PC-3 (cell line): ENCODE results near the gene DUS1L. TPM values are rescaled to one million over a fixed set of nuclear protein-coding genes. Genes with fewer than 3 reads are reported as not detected.

Experiments
- ATAC-seq: fragments of 200-7000 bp; cut with Tn5 transposase; 2 replicates; pipeline ENCODE4 v1.9.1; 2020; ENCODE audit warnings: mild to moderate bottlenecking, moderate library complexity
- BruUV-seq: library from RNA; stranded (reverse); fragments of 400-500 nt; replicated peaks from 2 replicates; lab custom pipeline; 2021; lab: Mats Ljungman, UMichigan
- CTCF ChIA-PET: fragments of 300-600 bp; sonication (Branson Sonifier 250); formaldehyde crosslinking; loops from one replicate; lab custom pipeline; 2022; ENCODE audit warnings: antibody characterized with exemption; lab: Charles Lee
- POLR2A ChIA-PET: fragments of 300-600 bp; sonication (Branson Sonifier 250); formaldehyde crosslinking; loops from one replicate; lab custom pipeline; 2022; ENCODE audit warnings: antibody characterized with exemption; ENCODE audit not compliant: unreplicated experiment; lab: Charles Lee
- DNase-seq: peaks from one replicate; pipeline ENCODE4 v3.0.0-alpha.2; 2015
- H2AFZ ChIP-seq: fragments of 300-600 bp; sonication (generic); 2 replicates; pipeline ENCODE4 v1.6.0; 2016; ENCODE audit warnings: antibody characterized with exemption, low read length
- H3F3A ChIP-seq: fragments of 300-600 bp; sonication (generic); one replicate; pipeline ENCODE4 v1.6.0; 2017; ENCODE audit warnings: antibody characterized with exemption, low read length, control low read depth, mild to moderate bottlenecking; ENCODE audit not compliant: unreplicated experiment
- H3K27ac ChIP-seq: fragments of 300-600 bp; sonication (generic); 2 replicates; pipeline ENCODE4 v1.5.1; 2016; ENCODE audit warnings: mild to moderate bottlenecking, low read length
- H3K27me3 ChIP-seq: fragments of 300-600 bp; sonication (generic); 2 replicates; pipeline ENCODE4 v1.6.1; 2016; ENCODE audit warnings: low read length, mixed read lengths
- H3K36me3 ChIP-seq: fragments of 300-600 bp; sonication (generic); 2 replicates; pipeline ENCODE4 v1.6.1; 2016; ENCODE audit warnings: low read depth, mixed run types, low read length, mixed read lengths
- H3K4me1 ChIP-seq: fragments of 300-600 bp; sonication (generic); 2 replicates; pipeline ENCODE4 v1.5.1; 2016; ENCODE audit warnings: low read length; ENCODE audit not compliant: insufficient read depth
- H3K4me2 ChIP-seq: fragments of 300-600 bp; sonication (generic); 2 replicates; pipeline ENCODE4 v1.6.0; 2016; ENCODE audit warnings: low read length
- H3K4me3 ChIP-seq: fragments of 300-600 bp; sonication (generic); 2 replicates; pipeline ENCODE4 v1.5.1; 2016; ENCODE audit warnings: mild to moderate bottlenecking, low read length, mixed read lengths
- H3K79me2 ChIP-seq: fragments of 300-600 bp; sonication (generic); 2 replicates; pipeline ENCODE4 v1.6.1; 2017; ENCODE audit warnings: low read length, mixed read lengths
- H3K9ac ChIP-seq: fragments of 300-600 bp; sonication (generic); 2 replicates; pipeline ENCODE4 v1.6.0; 2016; ENCODE audit warnings: mild to moderate bottlenecking, low read length
- H3K9me2 ChIP-seq: fragments of 300-600 bp; sonication (generic); replicated peaks from 2 replicates; pipeline ENCODE4 v1.6.1; 2016; ENCODE audit warnings: mixed run types, low read length, mixed read lengths
- H3K9me3 ChIP-seq: fragments of 300-600 bp; sonication (generic); 2 replicates; pipeline ENCODE4 v1.6.1; 2016; ENCODE audit warnings: low read length, mixed read lengths
- H4K20me1 ChIP-seq: fragments of 300-600 bp; sonication (generic); 2 replicates; pipeline ENCODE4 v1.6.1; 2016; ENCODE audit warnings: low read length, mixed read lengths
- CTCF ChIP-seq: fragments of 300-600 bp; sonication (generic); conservative IDR thresholded peaks from 2 replicates; pipeline ENCODE4 v1.5.1; 2017; ENCODE audit warnings: antibody characterized with exemption, low read depth, mild to moderate bottlenecking, low read length
- EZH2 ChIP-seq: fragments of 300-600 bp; sonication (generic); IDR thresholded peaks from one replicate; pipeline ENCODE4 v1.6.1; 2017; ENCODE audit warnings: antibody characterized with exemption, mild to moderate bottlenecking, low read length; ENCODE audit not compliant: unreplicated experiment
- EZH2phosphoT487 ChIP-seq: fragments of 300-600 bp; sonication (generic); IDR thresholded peaks from 2 replicates; pipeline ENCODE4 v1.6.1; 2018; ENCODE audit warnings: mild to moderate bottlenecking, antibody characterized with exemption, low read length, borderline replicate concordance
- intact Hi-C: fragments of 100-400 bp; cut with micrococcal nuclease; formaldehyde crosslinking; loops from 2 replicates; pipeline ENCODE4 v1.9.0; 2023
- total RNA-seq: library from RNA; depleted of rRNA; stranded (reverse); fragments of >200 nt; gene quantifications from 2 replicates; pipeline ENCODE4 v1.2.3, GENCODE V29; 2014

The DUS1L gene
- total RNA-seq, 1 experiment from 2014 or later = 205 TPM

GRCh38 chr17:82092995-82093751, 27.6 kb upstream of the DUS1L start:
- no peaks in the 10 kb centered on the region for H3K27me3 ChIP-seq
- no peak overlapping the region for H3K4me2 ChIP-seq
- no peak overlapping the region for H2AFZ ChIP-seq
- no peak for DNase-seq
- H3K4me3 ChIP-seq = no peak overlapping the region
- no peaks in the 10 kb centered on the region for H3K9me2 ChIP-seq
- intact Hi-C loops = no loop called here
- H3K9me3 ChIP-seq = no peaks in the 10 kb centered on the region
- no peak overlapping the region for H3K27ac ChIP-seq
- ChIA-PET CTCF (no interaction called here), POLR2A (no interaction called here)
- H3K36me3 ChIP-seq = peaks cover 69% of the 10 kb centered on the region
- H3K9ac ChIP-seq = no peak overlapping the region
- H4K20me1 ChIP-seq = peaks cover 34% of the 10 kb centered on the region
- BruUV-seq = no TSS peak
- peaks cover 38% of the 10 kb centered on the region for H3K79me2 ChIP-seq
- TF ChIP-seq EZH2phosphoT487 (no peak), CTCF (no peak), EZH2 (no peak)
- no peaks in the 10 kb centered on the region for H3F3A ChIP-seq
- no peak for ATAC-seq
- peaks cover 19% of the 10 kb centered on the region for H3K4me1 ChIP-seq

GRCh38 chr17:82092628-82092994, 27.0 kb upstream of the DUS1L start:
- Histone ChIP-seq H3K36me3 (peaks cover 75% of the 10 kb centered on the region), H3K9me2 (no peaks in the 10 kb centered on the region), H3K27me3 (no peaks in the 10 kb centered on the region), H3K27ac (no peak overlapping the region), H3K9ac (no peak overlapping the region), H4K20me1 (peaks cover 34% of the 10 kb centered on the region), H3K4me2 (no peak overlapping the region), H3F3A (no peaks in the 10 kb centered on the region), H3K9me3 (no peaks in the 10 kb centered on the region), H3K79me2 (peaks cover 34% of the 10 kb centered on the region), H3K4me1 (peaks cover 19% of the 10 kb centered on the region), H2AFZ (no peak overlapping the region), H3K4me3 (no peak overlapping the region)
- intact Hi-C loops = no loop called here
- ATAC-seq (no peak), DNase-seq (no peak)
- BruUV-seq = no TSS peak
- ChIA-PET CTCF (no interaction called here), POLR2A (no interaction called here)
- TF ChIP-seq EZH2phosphoT487 (no peak), CTCF (no peak), EZH2 (no peak)

- peaks cover 33% of the 10 kb centered on the region for H4K20me1 ChIP-seq
- H3K4me2 ChIP-seq = no peak overlapping the region
- TF ChIP-seq EZH2 (no peak), CTCF (no peak), EZH2phosphoT487 (no peak)
- H3K4me3 ChIP-seq = no peak overlapping the region
- no peaks in the 10 kb centered on the region for H3F3A ChIP-seq
- DNase-seq = no peak
- BruUV-seq = no TSS peak
- no peaks in the 10 kb centered on the region for H3K9me2 ChIP-seq
- ATAC-seq = no peak
- no peaks in the 10 kb centered on the region for H3K9me3 ChIP-seq
- H3K36me3 ChIP-seq = peaks cover 79% of the 10 kb centered on the region
- H3K4me1 ChIP-seq = peaks cover 19% of the 10 kb centered on the region
- POLR2A ChIA-PET = no interaction called here
- no peak overlapping the region for H3K27ac ChIP-seq
- no peaks in the 10 kb centered on the region for H3K27me3 ChIP-seq
- CTCF ChIA-PET = no interaction called here
- H3K9ac ChIP-seq = no peak overlapping the region
- no peak overlapping the region for H2AFZ ChIP-seq
- peaks cover 30% of the 10 kb centered on the region for H3K79me2 ChIP-seq
- intact Hi-C loops = no loop called here
These were observed 26.5 kb upstream of the DUS1L start for GRCh38 chr17:82092094-82092586.
